Transverse colon (tissue), 4 donors: ENCODE results near the gene L3MBTL4.

Experiments
- CTCF ChIP-seq, 5 experiments: fragments of 200-600 bp in 3 of 5; fragments of 450-650 bp in 2 of 5; sonication (generic) in 3 of 5; IDR thresholded peaks; 1 replicate in 2 of 5; 2 replicates in 3 of 5; pipeline ENCODE4 v1.5.1; 2016 to 2017; ENCODE audit warnings: antibody characterized with exemption in 5 of 5, inconsistent platforms in 3 of 5, mild to moderate bottlenecking in 2 of 5, moderate library complexity in 1 of 5
- POLR2AphosphoS5 ChIP-seq, 3 donors: sonication (generic); formaldehyde crosslinking; IDR thresholded peaks; one replicate each; pipeline ENCODE4 v1.6.1; 2016; ENCODE audit warnings: antibody characterized with exemption in 3 of 3

GRCh38 chr18:6284300-6284699 is 130.4 kb downstream of the L3MBTL4 start:
- no peak for TF ChIP-seq CTCF (IDR thresholded peaks at IDR 0.05)
- TF ChIP-seq POLR2AphosphoS5 (IDR thresholded peaks at IDR 0.05) = no peak
